ENCODE data around the gene FBXO31. TPM values are rescaled to one million over a fixed set of nuclear protein-coding genes. Genes with fewer than 3 reads are reported as not detected.

Gene FBXO31
- total and polyA plus RNA-seq, 2 donors (not counting 3 experiments of a cell fraction or from before 2014, with no cell fraction given) = 17.1 to 31.8 TPM

GRCh38 chr16:87329436-87330256 is 53.9 kb downstream of the FBXO31 start:
- H3K27me3 ChIP-seq (ENCODE audit: control insufficient read depth in 2 of 2, insufficient read depth in 2 of 2, low read length in 2 of 2) = no peaks in the 10 kb centered on the region
- H3K9me3 ChIP-seq (replicated peaks; ENCODE audit: control insufficient read depth, insufficient read depth, low read length) = no peaks in the 10 kb centered on the region
- FAIRE-seq = no peak
- no peak overlapping the region for H3K4me3 ChIP-seq (replicated peaks in 1 of 3; ENCODE audit: insufficient read depth in 1 of 3, low read depth in 1 of 3, low read length in 3 of 3)
- no peak for DNase-seq (ENCODE audit: low read depth, low spot score)
- H2AFZ ChIP-seq (ENCODE audit: low read depth, low read length) = no peak overlapping the region
- no TSS peak for BruUV-seq (replicated peaks)
- dilution Hi-C loops (cut with MboI; ENCODE audit: extremely low pct_ligation_motif_present, low sequenced_read_pairs) = no loop called here
- POLR2A ChIA-PET = no interaction called here
- H3K79me2 ChIP-seq (ENCODE audit: control insufficient read depth, insufficient read depth, low read length) = no peaks in the 10 kb centered on the region
- no peaks in the 10 kb centered on the region for H4K20me1 ChIP-seq (replicated peaks; ENCODE audit: control insufficient read depth, extremely low read depth, insufficient read depth, low read length)
- peaks cover 4 to 14% of the 10 kb centered on the region in 2 experiments for H3K36me3 ChIP-seq (ENCODE audit: control insufficient read depth in 2 of 2, extremely low read depth in 1 of 2, insufficient read depth in 2 of 2, low read length in 2 of 2)
- H3K9ac ChIP-seq (replicated peaks; ENCODE audit: extremely low read depth, insufficient read depth, low read length) = no peak overlapping the region
- TF ChIP-seq POLR2AphosphoS5 (IDR thresholded peaks at IDR 0.05; ENCODE audit: insufficient read depth, low read depth, low read length) (no peak), GATA2 (IDR thresholded peaks at IDR 0.05; ENCODE audit: insufficient read depth, insufficient read length, low read depth, low read length) (no peak), JUN (IDR thresholded peaks at IDR 0.05; ENCODE audit: borderline replicate concordance, insufficient read depth, insufficient read length, low read depth) (no peak), EZH2 (IDR thresholded peaks at IDR 0.05; ENCODE audit: borderline replicate concordance, low read depth, low read length, severe bottlenecking) (no peak), POLR2A (IDR thresholded peaks at IDR 0.05; ENCODE audit: low read depth, low read length) (no peak), FOS (IDR thresholded peaks at IDR 0.05; ENCODE audit: borderline replicate concordance, insufficient read depth, low read length) (no peak), CTCF (IDR thresholded peaks at IDR 0.05; ENCODE audit: extremely low read depth in 1 of 2, insufficient read depth in 1 of 2, low read depth in 1 of 2, low read length in 2 of 2) (no peak), MAX (IDR thresholded peaks at IDR 0.05; ENCODE audit: insufficient read depth, insufficient read length) (no peak), MYC (IDR thresholded peaks at IDR 0.05; ENCODE audit: low read depth, low read length) (no peak)
- intact Hi-C loops (cut with micrococcal nuclease) = loop anchor here (5.0 kb wide), 1 partner anchor 38 kb away; no protein-coding TSS in a partner anchor
- H3K4me2 ChIP-seq (ENCODE audit: insufficient read depth, low read length) = no peak overlapping the region
- no peaks in the 10 kb centered on the region for H3K9me1 ChIP-seq (replicated peaks; ENCODE audit: control insufficient read depth, extremely low read depth, insufficient read depth, low read length)
- CTCF ChIA-PET = no interaction called here
- H3K27ac ChIP-seq (ENCODE audit: insufficient read depth, low read depth, low read length) = no peak overlapping the region
- H3K4me1 ChIP-seq (ENCODE audit: control insufficient read depth, extremely low read depth, insufficient read depth, low read length) = no peaks in the 10 kb centered on the region

Measured in endothelial cell of umbilical vein (primary cell).